Measurements from ENCODE around the gene ARHGAP25. TPM values are rescaled to one million over a fixed set of nuclear protein-coding genes. Genes with fewer than 3 reads are reported as not detected.

Gene ARHGAP25
- total RNA-seq, 4 donors from 2014 or later: 6.1 to 40.8 (median 11.7) TPM

DNA sequence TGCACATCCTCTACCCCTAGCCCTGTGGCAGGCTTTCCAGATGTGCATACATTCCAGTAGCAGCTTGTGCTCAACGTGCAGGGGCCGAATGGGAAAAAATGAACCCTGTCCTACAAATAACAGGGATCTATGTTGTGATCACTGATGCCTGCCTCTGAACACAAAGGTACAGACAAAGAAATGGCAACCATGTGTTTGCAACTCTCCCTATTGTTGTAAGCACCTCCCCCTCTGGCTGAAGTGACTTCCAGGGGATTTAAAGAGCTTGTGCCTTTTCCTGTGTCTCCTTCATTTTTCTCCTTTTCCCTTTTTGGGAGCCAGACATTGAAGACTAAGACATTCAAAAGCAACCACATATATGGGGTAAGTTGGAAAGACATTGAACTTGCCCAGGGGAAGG, 21.6 kb downstream of the ARHGAP25 start:
- TF ChIP-seq, protein P1, sequence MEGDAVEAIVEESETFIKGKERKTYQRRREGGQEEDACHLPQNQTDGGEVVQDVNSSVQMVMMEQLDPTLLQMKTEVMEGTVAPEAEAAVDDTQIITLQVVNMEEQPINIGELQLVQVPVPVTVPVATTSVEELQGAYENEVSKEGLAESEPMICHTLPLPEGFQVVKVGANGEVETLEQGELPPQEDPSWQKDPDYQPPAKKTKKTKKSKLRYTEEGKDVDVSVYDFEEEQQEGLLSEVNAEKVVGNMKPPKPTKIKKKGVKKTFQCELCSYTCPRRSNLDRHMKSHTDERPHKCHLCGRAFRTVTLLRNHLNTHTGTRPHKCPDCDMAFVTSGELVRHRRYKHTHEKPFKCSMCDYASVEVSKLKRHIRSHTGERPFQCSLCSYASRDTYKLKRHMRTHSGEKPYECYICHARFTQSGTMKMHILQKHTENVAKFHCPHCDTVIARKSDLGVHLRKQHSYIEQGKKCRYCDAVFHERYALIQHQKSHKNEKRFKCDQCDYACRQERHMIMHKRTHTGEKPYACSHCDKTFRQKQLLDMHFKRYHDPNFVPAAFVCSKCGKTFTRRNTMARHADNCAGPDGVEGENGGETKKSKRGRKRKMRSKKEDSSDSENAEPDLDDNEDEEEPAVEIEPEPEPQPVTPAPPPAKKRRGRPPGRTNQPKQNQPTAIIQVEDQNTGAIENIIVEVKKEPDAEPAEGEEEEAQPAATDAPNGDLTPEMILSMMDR (IDR thresholded peaks at IDR 0.05): no peak
- ATAC-seq (ENCODE audit: low FRiP score): no peak
- no peak for DNase-seq (ENCODE audit: low spot score)

DNA sequence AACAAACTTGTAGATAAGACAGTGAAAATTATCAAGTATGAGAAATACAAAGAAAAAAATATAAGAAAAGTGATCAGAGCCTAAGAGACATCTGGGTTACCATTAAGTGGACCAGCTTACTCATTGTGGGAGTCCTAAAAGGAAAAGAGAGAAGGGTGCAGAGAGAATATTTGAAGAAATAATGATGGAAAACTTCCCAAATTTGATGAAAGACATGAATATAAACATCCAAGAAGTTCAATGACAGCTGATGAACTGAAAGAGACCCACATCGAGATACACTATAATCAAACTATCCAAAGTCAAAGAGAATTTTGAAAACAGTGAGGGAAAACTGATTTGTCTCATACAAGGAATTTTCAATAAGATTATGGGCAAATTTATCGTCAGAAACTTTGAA, 22.5 kb downstream of the ARHGAP25 start:
- TF ChIP-seq, protein P1 (IDR thresholded peaks at IDR 0.05): no peak
- DNase-seq (ENCODE audit: low spot score): no peak
- no peak for ATAC-seq (ENCODE audit: low FRiP score)

DNA sequence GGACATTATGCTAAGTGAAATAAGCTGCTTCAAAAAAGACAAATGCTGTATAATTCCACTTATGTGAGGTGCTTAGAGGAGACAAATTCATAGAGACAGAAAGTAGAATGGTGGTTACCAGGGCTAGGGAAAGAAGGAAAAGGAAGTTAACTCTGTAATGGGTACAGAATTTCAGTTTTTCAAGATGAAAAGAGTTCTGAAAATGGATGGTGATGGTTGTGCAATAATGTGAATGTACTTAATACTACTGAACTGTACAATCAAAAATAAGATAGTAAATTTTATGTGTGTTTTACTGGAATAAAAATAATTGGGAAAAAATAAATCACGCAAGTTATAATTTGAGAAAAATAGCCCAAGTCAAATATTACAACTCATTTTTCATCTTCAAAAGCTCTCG, 27.5 kb downstream of the ARHGAP25 start:
- no peak for DNase-seq (ENCODE audit: low spot score)
- TF ChIP-seq, protein P1 (IDR thresholded peaks at IDR 0.05): no peak
- no peak for ATAC-seq (ENCODE audit: low FRiP score)

DNA sequence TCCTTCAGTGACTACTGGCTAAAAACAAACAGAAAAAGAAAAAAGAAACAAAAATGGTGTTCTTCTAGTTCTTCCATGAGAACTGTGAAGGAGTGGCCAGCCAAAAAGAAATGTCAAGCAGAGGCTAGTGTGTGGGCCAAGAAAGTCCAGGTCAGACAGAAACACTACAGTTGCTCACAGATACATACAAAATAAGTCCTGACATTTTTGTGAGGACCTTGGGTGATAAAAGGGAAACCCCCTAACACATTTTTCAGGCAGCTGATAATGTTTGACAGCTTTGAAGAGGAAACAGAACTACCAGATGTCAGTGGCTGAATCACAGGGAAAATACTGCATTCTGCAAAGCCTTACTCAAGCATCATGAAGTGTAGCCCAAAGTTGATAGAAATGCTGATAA, 28.1 kb downstream of the ARHGAP25 start:
- ATAC-seq (ENCODE audit: low FRiP score): peak; percentile 68
- TF ChIP-seq, protein P1 (IDR thresholded peaks at IDR 0.05): no peak
- no peak for DNase-seq (ENCODE audit: low spot score)

DNA sequence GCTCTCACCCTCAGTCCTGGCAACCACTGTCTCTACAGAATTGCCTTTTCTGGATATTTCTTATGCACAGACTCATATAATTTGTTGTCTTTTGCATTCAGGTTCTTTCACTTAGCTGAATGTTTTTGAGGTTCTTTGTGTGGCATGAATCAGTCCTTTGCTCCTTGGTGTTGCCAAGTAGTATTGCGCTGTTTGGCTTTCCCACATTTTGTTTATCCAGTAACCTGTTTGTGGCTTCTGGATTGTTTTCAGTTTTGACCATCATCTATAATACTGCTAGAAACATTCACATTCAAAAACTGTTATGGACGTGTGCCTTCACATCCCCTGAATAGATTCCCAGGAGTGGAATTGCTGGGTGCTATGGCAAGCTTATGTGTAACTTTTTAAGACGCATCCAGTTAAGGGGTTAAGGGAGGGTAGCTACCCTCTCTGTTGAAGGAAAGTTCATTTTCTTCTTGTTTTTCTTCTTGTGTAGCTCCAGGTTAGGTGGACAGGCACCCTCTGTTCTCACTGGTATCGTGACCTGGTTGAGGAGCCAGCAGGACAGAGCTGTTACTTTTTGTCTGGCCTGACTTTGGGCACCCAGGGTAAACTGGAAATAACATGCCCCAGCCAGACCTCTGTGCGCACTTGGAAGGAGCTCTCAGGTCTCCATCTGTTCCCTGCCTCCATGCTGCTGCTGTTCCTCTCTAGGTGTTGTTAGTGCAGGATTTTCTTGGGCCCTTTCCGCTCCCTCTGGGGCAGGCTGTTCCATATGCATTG, 29.6 kb downstream of the ARHGAP25 start:
- DNase-seq (ENCODE audit: low spot score) (no peak), ATAC-seq (ENCODE audit: low FRiP score) (no peak)
- TF ChIP-seq, protein P1 (IDR thresholded peaks at IDR 0.05): no peak

DNA sequence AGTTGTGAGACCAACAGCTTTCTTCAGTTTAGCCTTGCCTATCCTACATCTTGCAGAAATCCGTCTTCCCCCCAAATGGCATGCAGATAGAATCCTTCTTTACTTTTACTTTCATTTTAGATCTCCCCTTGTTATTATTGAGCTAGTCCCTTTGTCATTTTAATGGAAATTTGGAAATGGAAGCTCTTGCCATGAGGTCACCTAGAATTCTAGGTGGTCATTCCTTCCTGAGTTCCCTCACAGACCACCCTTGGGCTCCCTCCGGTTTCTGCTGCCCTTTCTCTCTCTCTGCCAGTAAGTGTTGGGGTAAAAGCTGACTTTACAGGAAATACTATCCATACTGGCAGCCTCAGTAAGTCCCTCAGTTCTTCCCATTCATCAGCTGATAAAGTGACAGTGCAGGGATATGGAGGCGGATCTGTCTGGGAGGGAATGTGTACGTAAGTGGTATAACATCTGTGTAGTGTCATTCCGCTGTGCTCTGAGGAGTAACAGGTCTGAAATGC, 30.2 kb downstream of the ARHGAP25 start:
- no peak for ATAC-seq (ENCODE audit: low FRiP score)
- TF ChIP-seq, protein P1 (IDR thresholded peaks at IDR 0.05): no peak
- no peak for DNase-seq (ENCODE audit: low spot score)

Measured in omental fat pad (tissue), 4 donors.